Medulla oblongata (tissue), 1 donor: ENCODE measurements around the gene CRK.
"Not testable (repeated sequence)": the region's sequence is repeated elsewhere in the genome, so short reads cannot be mapped to it uniquely, and the experiment has no call there.

Experiments used
- DNase-seq: peaks from one replicate; pipeline ENCODE4 v3.0.0-alpha.2; 2015; ENCODE audit errors: extremely low spot score

The CRK gene

GRCh38 chr17:1423456-1424135 lies 32.4 kb downstream of the CRK start:
- DNase-seq = no peak

GRCh38 chr17:1422885-1423284 lies 33.1 kb downstream of the CRK start:
- DNase-seq = no peak

DNA sequence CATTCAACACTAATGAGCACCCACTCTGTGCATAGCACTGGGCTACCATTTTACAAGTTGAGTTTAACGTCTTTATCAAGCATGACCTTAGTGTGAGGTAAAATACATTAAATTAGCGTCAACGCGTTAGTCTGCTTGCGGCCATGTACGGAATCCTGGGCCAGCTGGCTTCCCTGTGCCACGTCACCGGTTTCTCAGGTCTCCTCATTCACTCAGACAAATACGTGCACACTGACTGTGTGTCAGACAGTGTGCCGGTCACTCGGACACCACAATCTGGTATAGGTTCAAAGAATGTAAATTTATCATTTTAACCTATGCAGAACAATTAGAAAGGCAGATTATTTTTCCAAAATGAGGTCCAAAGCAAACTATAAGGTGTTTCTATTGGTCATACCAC lies 34.6 kb downstream of the CRK start:
- DNase-seq = no peak

- no peak for DNase-seq
Measured at GRCh38 chr17:1420981-1421380, 35.1 kb downstream of the CRK start.

- DNase-seq = no peak
Measured at GRCh38 chr17:1420163-1420562, 35.9 kb downstream of the CRK start.

GRCh38 chr17:1418476-1418875 lies 37.6 kb downstream of the CRK start:
- DNase-seq = not testable (repeated sequence)

- DNase-seq = no peak
Measured at GRCh38 chr17:1416414-1416813, 39.6 kb downstream of the CRK start.

GRCh38 chr17:1414634-1415033 lies 41.4 kb downstream of the CRK start:
- DNase-seq = no peak

GRCh38 chr17:1414001-1414574 lies 41.9 kb downstream of the CRK start:
- no peak for DNase-seq

DNA sequence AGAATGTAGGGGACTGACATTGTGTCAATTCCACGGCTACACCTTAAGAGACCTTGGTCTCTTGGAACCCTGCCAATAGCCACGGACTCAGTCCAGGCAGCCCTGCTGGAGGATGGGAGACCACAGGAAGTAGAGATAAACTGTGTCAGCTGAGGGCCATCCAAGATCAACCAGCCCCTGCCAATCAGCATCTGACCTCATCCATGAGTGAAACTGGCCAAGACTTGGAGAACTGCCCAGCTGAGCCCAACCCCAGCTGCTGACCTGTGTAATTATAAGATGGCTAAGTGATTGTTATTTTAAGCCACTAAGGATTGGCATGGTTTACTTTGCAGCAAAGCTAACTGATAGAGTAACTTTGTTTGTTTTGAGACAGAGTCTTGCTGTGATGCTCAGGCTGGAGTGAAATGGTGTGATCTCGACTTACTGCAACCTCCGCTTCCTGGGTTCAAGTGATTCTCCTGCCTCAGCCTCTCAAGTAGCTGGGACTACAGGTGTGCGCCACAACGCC lies 42.7 kb downstream of the CRK start:
- no peak for DNase-seq

DNA sequence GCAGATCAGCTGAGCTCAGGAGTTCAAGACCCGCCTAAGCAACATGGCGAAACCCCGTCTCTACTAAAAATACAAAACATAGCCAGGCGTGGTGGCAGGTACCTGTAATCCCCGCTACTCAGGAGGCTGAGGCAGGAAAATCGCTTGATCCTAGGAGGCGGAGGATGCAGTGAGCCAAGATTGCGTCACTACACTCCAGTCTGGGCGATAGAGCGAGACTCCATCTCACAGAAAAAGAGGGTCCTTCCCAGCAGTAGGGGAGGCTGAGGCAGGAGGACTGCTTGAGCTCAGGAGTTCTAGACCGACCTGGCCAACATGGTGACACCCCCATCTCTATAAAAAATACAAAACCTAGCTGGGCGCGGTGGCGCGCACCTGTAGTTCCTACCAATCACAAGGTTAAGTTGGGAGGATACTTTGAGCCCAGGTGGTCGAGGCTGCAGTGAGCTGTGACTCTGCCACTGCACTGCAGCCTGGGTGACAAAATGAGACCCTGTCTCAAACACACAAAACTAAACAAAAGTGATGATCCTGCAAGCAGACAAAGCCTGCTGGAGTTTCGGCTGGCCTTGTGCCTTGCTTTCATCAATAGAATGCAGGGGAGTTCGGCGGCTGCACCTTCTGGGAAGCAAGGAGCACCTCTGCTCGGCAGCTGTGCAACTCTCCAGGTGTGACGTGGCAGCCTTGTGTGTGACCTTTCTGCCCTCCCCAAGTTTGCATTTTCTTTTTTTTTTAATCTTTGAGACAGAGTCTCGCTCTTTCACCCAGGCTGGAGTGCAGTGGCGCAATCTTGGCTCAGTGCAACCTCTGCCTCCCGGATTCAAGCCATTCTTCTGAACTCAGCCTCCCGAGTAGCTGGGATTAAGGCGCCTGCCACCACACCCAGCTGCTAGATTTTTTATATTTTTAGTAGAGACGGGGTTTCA lies 43.6 kb downstream of the CRK start:
- DNase-seq = no peak

- no peak for DNase-seq
Measured at GRCh38 chr17:1402262-1402586, 53.8 kb downstream of the CRK start.

DNA sequence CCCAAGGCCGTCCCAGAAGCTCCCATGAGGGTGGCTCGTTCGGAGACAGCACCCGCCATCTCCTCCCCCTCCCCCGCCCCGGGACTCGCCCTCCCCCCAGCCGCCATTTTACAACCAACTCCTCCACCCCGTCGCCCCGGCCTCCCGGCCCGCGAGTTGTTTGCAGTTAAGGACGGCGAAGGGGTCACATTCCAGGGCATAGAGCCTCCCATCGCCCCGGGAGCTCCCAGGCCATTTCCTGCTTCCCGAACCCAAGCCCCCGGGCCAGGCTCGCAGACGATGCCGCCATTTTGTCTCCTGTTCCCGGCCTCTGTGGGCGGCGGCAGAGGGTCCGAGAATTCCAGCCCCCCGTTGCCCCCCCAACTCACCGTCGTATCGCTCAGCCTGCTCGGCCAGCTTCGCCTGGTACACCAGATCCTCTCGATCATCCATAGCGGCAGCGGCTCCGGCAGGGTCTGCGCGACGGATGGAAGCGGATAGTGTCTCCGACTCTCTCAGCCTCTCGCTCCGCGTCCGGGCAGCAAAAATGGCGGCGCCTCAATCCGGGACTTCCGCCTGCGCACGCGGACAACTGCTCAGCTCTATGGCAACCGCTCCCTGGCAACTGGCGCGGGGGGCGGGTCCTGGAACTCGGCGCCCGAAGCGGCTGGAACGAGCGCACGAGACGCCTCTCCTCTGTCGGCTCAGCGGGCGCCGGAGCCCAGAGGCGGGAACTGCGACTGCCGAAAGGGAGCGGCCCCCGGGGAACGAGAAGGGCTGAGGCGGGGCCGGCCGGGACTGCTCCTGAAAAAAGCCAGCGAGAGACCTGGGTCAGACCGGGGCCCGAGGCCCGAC lies 56.1 kb downstream of the CRK start, which contains the start of gene YWHAE:
YWHAE (minus strand) TSS at position 544 of the 834 bp plus-strand sequence; CDS start at position 432, 112 bp downstream.
- DNase-seq = peak; percentile 96

DNA sequence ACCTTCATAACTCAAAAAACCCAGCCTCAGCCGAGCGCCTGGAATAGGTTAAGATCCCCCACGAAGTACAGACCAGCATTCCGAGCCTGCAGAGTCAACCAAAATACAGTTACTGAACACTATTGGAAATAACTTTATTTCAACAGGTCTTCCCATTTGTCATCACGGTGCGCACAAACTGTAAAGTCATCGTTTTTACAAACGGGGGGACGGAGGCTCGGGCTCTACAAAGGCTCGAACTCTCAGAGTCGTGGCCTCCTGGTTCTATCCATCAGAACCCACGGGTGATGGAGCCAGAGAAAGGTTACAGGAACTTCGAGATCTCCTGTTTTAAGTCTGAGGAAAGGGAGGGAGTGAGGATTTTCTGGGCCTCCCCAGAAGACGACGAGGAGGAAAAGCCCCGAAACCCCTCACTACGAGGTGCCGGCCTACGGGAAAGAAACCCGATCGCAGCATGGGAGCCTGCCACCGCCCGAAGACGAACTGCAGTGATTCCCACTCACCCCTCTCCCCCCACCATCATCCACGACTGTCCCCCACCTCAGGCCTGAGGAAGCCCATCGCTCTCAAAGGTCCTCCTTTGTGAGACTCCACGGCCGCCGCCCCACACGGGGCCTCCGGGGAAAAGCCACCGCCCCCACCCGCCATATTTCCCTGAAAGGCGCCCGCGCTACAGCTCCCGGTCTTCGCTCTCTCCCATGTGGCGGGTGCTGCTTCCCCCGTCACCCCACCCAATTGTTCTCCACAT lies 56.9 kb downstream of the CRK start:
- DNase-seq = peak; percentile 47

DNA sequence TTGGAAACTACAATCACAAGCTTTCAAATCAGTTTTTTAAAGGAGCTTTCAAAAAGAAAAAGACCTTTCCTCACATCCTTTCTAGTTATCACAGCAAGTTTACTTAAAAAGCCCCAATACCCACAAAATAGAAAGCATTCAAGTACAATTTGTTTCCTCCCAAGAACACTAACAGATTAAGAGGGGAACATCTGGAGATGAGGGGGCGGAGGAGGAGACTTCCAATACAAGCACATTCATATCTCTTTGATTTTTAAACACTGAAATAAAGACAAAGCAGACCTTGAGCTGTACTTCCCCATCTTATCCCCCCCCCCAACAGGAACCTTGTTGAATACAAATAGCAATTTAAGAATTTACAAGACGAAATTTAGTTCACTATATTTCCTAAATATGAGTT lies 58.0 kb downstream of the CRK start:
- no peak for DNase-seq

- not testable (repeated sequence) for DNase-seq
Measured at GRCh38 chr17:1395876-1396665, 60.0 kb downstream of the CRK start.

DNA sequence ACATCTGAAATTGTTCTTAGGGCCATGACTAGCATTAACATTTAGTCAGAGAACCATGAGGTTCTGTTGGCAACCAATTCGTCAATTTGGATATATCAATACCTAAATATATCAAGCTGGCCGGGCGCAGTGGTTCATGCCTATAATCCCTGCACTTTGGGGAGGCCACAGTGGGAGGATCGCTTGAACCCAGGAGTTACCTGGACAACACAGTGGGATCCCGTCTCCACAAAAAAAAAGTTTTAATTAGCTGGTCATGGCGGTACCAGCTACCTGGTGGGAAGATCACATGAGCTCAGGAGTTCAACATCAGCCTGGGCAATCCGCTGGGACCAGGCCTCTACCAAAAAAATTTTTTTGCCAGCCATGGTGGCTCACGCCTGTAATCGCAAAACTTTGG lies 64.5 kb downstream of the CRK start:
- no peak for DNase-seq

DNA sequence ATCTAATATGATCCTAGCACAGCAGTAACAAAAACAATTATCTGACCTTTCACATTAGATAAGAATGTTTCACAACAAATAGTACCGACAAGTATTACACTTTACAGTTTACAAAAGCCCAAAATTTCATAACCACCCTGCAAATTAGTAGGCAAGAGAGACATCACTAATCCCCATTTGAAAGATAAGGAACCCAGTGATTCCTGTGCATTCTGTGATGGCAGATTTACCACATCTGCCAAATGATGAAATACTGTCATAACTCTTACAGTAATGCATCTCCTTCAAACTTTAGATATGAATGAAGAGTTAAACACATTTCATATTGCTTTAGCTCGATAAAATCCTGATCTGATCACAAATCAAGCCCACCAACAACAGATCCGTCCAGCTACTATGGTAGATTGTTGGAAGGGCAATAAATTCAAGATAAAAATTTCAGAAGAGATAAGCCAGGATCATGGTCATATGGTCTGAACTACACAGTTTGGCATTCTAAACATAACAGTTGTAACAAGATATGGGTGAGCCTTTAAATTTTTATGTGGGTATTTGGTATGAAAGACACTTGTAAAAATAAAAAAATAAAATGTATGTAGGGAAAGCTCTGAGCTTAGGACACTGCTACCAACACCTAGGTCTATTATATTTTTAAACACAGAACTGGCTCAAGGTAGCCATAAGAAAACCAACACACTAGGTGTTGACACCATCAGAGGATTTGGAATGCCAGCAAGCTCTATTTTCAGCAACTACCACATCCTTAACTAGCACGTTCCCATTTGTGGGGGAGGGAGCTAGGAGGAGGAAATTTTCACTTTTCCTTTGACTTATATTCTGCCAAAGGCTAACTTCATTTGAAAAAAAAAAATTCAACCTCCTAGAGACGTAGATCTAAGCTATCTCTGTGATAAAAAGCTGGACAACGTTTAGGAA lies 65.3 kb downstream of the CRK start:
- no peak for DNase-seq
